ENCODE results near the gene THUMPD3. TPM values are rescaled to one million over a fixed set of nuclear protein-coding genes. Genes with fewer than 3 reads are reported as not detected.
A peak's percentile ranks its signal among the peaks of the same experiment; 100 is the strongest.

THUMPD3 gene
- total RNA-seq, 1 donor = 42.7 TPM

GRCh38 chr3:9361691-9362388 is 1.0 kb upstream of the THUMPD3 start:
- Histone ChIP-seq H3K4me3 (ENCODE audit: insufficient read depth, low read length) (peak overlapping the region; percentile 80), H3K36me3 (ENCODE audit: insufficient read depth, low read length) (peaks cover 22% of the 10 kb centered on the region), H2AFZ (ENCODE audit: low read length) (no peak overlapping the region), H3K4me2 (ENCODE audit: insufficient read depth, low read length) (peak overlapping the region; percentile 92), H3K27me3 (ENCODE audit: insufficient read depth, low read length) (no peaks in the 10 kb centered on the region), H3K9me3 (ENCODE audit: low read depth, low read length) (no peaks in the 10 kb centered on the region), H3K27ac (ENCODE audit: low read depth, low read length) (no peak overlapping the region), H3K4me1 (ENCODE audit: insufficient read depth, low read length) (peaks cover 15% of the 10 kb centered on the region), H4K20me1 (ENCODE audit: insufficient read depth, low read length) (no peaks in the 10 kb centered on the region), H3K79me2 (ENCODE audit: insufficient read depth, low read length) (peaks cover 20% of the 10 kb centered on the region)
- DNase-seq (ENCODE audit: insufficient read length, low spot score, missing footprints) = no peak
- no peak for TF ChIP-seq CTCF (IDR thresholded peaks at IDR 0.05; ENCODE audit: extremely low read depth, low read depth, low read length)

- Histone ChIP-seq H3K4me1 (ENCODE audit: insufficient read depth, low read length) (peaks cover 3% of the 10 kb centered on the region), H3K9me3 (ENCODE audit: low read depth, low read length) (no peaks in the 10 kb centered on the region), H3K27ac (ENCODE audit: low read depth, low read length) (no peak overlapping the region), H3K4me2 (ENCODE audit: insufficient read depth, low read length) (no peak overlapping the region), H3K27me3 (ENCODE audit: insufficient read depth, low read length) (no peaks in the 10 kb centered on the region), H3K36me3 (ENCODE audit: insufficient read depth, low read length) (peaks cover 80% of the 10 kb centered on the region), H2AFZ (ENCODE audit: low read length) (no peak overlapping the region), H3K79me2 (ENCODE audit: insufficient read depth, low read length) (peaks cover 15% of the 10 kb centered on the region), H3K4me3 (ENCODE audit: insufficient read depth, low read length) (no peak overlapping the region), H4K20me1 (ENCODE audit: insufficient read depth, low read length) (peaks cover 3% of the 10 kb centered on the region)
- no peak for TF ChIP-seq CTCF (IDR thresholded peaks at IDR 0.05; ENCODE audit: extremely low read depth, low read depth, low read length)
- no peak for DNase-seq (ENCODE audit: insufficient read length, low spot score, missing footprints)
These were observed 6.7 kb downstream of the THUMPD3 start for GRCh38 chr3:9369508-9369907.

GRCh38 chr3:9373465-9373864 is 10.6 kb downstream of the THUMPD3 start:
- no peaks in the 10 kb centered on the region for H3K27me3 ChIP-seq (ENCODE audit: insufficient read depth, low read length)
- no peaks in the 10 kb centered on the region for H3K4me1 ChIP-seq (ENCODE audit: insufficient read depth, low read length)
- no peak overlapping the region for H2AFZ ChIP-seq (ENCODE audit: low read length)
- peaks cover 6% of the 10 kb centered on the region for H3K79me2 ChIP-seq (ENCODE audit: insufficient read depth, low read length)
- DNase-seq (ENCODE audit: insufficient read length, low spot score, missing footprints) = no peak
- TF ChIP-seq CTCF (IDR thresholded peaks at IDR 0.05; ENCODE audit: extremely low read depth, low read depth, low read length) = no peak
- H4K20me1 ChIP-seq (ENCODE audit: insufficient read depth, low read length) = peaks cover 3% of the 10 kb centered on the region
- H3K36me3 ChIP-seq (ENCODE audit: insufficient read depth, low read length) = peaks cover 84% of the 10 kb centered on the region
- no peaks in the 10 kb centered on the region for H3K9me3 ChIP-seq (ENCODE audit: low read depth, low read length)
- no peak overlapping the region for H3K4me2 ChIP-seq (ENCODE audit: insufficient read depth, low read length)
- H3K27ac ChIP-seq (ENCODE audit: low read depth, low read length) = no peak overlapping the region
- no peak overlapping the region for H3K4me3 ChIP-seq (ENCODE audit: insufficient read depth, low read length)

- H3K36me3 ChIP-seq (ENCODE audit: insufficient read depth, low read length) = peaks cover 72% of the 10 kb centered on the region
- H3K27ac ChIP-seq (ENCODE audit: low read depth, low read length) = no peak overlapping the region
- no peak for TF ChIP-seq CTCF (IDR thresholded peaks at IDR 0.05; ENCODE audit: extremely low read depth, low read depth, low read length)
- H3K4me1 ChIP-seq (ENCODE audit: insufficient read depth, low read length) = no peaks in the 10 kb centered on the region
- H4K20me1 ChIP-seq (ENCODE audit: insufficient read depth, low read length) = peaks cover 3% of the 10 kb centered on the region
- no peak overlapping the region for H2AFZ ChIP-seq (ENCODE audit: low read length)
- no peak overlapping the region for H3K4me3 ChIP-seq (ENCODE audit: insufficient read depth, low read length)
- H3K27me3 ChIP-seq (ENCODE audit: insufficient read depth, low read length) = no peaks in the 10 kb centered on the region
- H3K9me3 ChIP-seq (ENCODE audit: low read depth, low read length) = no peaks in the 10 kb centered on the region
- no peak overlapping the region for H3K4me2 ChIP-seq (ENCODE audit: insufficient read depth, low read length)
- H3K79me2 ChIP-seq (ENCODE audit: insufficient read depth, low read length) = peaks cover 4% of the 10 kb centered on the region
- DNase-seq (ENCODE audit: insufficient read length, low spot score, missing footprints) = no peak
These were observed 15.1 kb downstream of the THUMPD3 start for GRCh38 chr3:9377981-9378380.

All from osteoblast (primary cell).